ENCODE data around the gene TERB1.

The TERB1 gene, protein sequence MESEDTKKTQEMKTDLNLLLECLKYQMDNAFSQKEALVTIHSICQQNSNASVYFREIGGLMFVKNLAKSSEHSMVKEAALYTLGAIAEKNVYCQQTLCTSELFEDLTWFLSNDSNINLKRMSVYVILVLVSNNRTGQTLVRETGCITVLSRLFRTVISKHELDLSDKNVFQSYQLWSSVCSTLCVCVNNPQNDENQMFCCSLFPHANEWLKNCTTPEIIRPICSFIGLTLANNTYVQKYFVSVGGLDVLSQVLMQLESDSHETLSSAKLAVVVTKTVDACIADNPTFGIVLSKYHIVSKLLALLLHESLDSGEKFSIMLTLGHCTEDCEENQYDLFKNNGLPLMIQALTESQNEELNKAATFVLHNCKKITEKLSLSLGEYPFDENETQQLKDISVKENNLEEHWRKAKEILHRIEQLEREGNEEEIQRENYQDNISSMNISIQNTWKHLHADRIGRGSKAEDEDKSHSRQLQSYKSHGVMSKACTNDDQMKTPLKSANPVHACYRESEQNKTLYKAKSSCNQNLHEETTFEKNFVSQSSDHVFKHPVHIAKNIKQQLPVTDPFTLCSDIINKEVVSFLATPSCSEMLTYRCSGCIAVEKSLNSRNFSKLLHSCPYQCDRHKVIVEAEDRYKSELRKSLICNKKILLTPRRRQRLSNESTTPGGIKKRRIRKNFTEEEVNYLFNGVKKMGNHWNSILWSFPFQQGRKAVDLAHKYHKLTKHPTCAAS

DNA sequence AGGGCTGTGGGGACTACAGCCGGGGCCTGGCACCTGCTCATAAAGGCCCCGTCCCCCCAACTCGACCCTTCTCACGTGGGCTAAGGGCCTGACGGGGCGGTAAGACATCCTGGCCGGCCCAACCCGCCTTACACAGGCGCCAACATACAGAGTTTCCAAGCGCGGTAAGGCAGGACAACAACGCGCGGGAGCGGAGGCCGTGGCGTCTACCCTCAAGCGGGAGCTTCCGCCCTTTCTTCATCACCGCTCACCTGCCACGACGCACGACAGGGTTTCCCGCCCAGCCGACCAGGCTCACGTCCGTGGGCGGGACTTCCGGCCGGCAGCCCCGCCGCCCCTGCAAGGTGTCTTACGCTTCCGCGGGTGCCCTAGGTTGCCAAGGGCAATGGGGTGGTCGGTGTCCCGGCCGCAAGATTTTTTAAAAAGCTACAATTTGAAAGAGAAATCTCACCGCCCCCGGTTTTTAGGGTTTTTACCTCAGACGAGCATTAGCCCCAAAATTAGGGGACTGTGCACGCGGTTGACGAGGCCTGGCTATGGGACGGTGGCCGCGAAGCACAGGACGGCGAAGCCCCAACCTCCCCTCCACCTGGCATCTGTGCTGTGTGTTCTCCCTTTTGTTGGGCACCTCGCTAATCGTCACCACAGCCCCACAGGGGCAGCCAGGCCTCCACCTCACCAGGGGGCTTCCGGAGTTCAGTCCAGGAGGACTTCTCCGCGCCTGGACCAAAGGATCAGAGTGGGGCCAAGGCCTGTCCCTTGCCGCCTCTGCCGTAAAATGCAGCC is at the start of gene TERB1:
TERB1 (minus strand) TSS at position 265 of the 786 bp plus-strand sequence. CDS start 4,786 bp downstream, outside the sequence.
- no peak for DNase-seq

GRCh38 chr16:66850115-66850815 is 48.9 kb upstream of the TERB1 start:
- no peak for DNase-seq

GRCh38 chr16:66849549-66849948 is 48.2 kb upstream of the TERB1 start:
- DNase-seq, result no peak

- DNase-seq, result no peak
Measured at GRCh38 chr16:66849021-66849420, 47.6 kb upstream of the TERB1 start.

- no peak for DNase-seq
Measured at GRCh38 chr16:66848172-66848571, 46.8 kb upstream of the TERB1 start.

DNA sequence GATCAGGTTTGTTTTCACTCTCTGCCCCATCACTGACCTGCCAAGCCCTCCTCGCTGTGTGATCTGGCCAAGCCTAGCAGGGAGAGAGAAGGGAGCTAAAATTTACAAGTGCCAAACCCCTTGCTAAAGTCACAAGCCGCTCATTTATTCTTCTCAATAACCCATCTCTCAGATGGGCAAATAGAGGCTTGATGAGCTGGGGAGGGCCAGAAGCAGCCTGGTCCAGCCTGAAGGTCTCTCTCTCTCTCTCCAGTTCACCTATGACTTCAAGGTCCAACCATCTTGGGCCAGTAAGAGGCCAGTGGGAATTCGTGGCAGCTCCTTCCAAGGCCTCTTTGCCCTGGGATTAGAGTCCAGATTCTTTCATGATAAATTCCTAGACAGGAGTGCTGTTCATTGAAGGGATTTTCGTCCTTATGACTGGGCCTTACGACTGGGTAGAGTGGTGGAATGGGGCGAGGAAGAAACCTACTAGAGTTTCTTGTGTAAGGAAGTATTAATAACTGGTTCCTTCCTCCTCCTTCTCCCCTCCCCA is 46.2 kb upstream of the TERB1 start:
- DNase-seq, result no peak

DNA sequence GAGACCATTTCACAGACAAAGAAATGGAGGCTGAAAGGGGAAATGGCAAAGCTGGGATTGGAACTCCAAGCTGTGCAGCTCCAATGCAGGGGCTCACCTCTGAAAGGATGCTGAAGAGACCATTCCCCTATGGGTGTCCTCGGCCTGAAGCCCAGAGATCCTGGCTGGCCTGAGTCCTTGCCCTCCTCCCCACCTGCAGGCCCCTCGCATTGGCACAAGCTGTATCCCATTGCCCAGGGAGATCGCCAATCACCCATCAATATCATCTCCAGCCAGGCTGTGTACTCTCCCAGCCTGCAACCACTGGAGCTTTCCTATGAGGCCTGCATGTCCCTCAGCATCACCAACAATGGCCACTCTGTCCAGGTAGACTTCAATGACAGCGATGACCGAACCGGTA is 45.4 kb upstream of the TERB1 start:
- no peak for DNase-seq

GRCh38 chr16:66846266-66846665 is 44.9 kb upstream of the TERB1 start:
- DNase-seq, result no peak

- DNase-seq, result peak in 1 of 2 experiments; percentile 6
Measured at GRCh38 chr16:66845791-66846221, 44.4 kb upstream of the TERB1 start.

DNA sequence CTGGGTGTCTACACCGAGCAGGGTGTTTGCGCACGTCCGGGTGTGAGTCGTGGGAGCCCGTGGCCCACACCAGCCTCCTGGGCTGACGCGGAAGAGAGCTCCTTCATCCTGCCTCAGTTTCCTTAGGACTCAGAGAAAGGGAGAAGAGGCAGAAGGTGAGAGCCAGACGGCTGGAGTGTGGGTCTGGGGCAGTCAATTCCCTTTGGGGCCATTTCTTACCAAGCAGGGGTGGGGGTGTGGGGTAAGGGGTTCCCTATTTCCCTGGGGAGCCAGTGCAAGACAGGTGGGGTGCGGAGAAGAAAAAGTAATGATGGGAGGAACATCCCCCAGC is 43.7 kb upstream of the TERB1 start:
- no peak for DNase-seq

DNA sequence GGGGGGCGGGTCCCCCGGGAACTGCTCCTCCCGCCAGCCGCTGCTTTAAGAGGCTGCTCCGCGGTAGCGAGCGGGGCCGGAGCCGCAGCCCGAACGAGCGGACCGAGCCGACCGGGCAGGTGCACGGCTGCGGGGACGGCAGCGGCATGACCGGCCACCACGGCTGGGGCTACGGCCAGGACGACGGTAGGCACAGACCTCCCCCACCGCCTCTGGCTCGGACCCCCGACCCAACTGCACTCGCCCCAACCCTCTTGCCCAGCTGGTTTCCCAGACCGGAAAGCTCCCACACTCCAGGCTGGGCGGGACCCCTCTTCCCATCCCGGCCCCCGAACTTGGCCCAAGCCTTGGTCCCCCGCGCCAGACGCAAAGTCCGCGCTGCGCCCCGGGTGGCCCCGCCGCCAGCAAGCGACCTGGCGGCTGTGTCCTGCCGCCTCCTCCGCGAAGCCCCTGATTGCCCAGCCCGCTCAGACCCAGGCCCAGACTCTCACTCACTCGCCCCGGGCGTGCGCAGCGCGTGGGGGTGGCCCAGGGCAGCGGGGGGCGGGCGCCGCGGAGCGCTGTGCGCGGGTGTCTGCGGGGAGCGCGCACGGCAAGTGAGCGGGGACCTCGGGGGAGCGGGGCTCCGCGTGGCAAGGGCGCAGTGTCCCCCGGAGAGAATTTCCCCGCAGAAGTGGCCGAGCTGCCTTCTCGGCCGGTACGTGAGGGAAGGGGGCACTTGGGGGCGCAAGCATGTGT is 43.1 kb upstream of the TERB1 start, which contains the start of gene CA7:
CA7 (plus strand) TSS at position 73 of the 738 bp plus-strand sequence; CDS start at position 147, 74 bp downstream.
- no peak for DNase-seq

DNA sequence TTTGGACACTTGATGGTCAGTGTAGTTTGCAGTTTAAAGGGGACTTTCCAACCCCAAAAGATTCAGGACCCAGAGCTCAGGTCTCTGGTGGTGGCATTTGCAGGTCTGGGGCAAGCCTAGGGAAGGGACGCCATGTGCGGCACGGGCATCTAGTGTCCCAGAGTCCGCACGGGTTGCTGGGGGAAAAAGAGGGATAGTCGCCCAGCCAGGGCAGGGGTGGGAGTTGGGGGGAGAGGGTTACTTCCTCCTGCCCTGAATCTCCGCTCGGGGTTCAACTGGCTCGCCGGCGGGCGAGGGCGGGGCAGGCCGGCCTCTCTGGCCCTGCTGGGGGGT is 42.6 kb upstream of the TERB1 start:
- DNase-seq, result no peak

DNA sequence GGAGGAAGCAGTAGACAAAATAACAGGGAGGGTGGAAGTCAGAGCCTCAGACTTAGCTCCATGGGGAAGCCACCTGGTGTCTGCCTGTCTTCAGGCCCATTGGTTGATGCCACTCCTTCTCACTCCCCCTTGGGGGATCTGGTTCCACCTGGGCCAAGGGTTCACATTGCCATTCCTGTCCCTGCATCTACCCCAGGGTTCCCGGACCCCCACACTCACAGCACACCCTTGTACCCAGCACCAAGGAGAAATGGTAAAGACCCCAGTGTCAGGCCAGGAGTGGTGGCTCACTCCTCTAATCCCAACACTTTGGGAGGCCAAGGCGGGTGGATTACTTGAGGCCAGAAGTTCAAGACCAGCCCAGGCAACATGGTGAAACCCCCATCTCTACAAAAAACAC is 41.8 kb upstream of the TERB1 start:
- no peak for DNase-seq

- DNase-seq, result peak in 1 of 2 experiments; percentile 28
Measured at GRCh38 chr16:66842765-66843164, 41.4 kb upstream of the TERB1 start.

- DNase-seq, result no peak
Measured at GRCh38 chr16:66841366-66841765, 40.0 kb upstream of the TERB1 start.

DNA sequence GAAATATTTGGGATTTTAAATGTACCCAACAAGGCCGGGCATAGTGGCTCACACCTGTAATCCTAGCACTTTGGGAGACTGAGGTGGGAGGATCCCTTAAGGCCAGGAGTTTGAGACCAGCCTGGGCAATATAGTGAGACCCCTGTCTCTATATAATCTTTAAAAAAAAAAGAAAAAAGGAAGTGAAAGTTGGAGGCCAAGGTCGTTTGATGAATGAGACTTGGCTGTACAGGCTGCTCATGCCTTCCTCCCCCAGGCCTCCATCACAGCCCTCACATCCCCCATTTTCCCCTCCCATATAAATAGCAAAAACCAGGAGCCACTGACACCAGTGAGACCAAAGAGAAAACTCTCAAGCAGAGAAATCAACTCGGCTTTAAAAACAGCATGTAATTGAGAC is 39.5 kb upstream of the TERB1 start:
- no peak for DNase-seq

- no peak for DNase-seq
Measured at GRCh38 chr16:66834746-66835145, 33.4 kb upstream of the TERB1 start.

GRCh38 chr16:66832661-66833305 is 31.4 kb upstream of the TERB1 start:
- DNase-seq, result no peak

- DNase-seq, result no peak
Measured at GRCh38 chr16:66832190-66832589, 30.8 kb upstream of the TERB1 start.

GRCh38 chr16:66830422-66831404 is 29.3 kb upstream of the TERB1 start, which contains the start of gene NAE1:
Gene NAE1 (minus strand): TSS chr16:66830976. CDS start chr16:66830899, 77 bp downstream.
- peak; percentile 82 to 85 for DNase-seq
